ENCODE measurements around the gene PTPRT. TPM values are rescaled to one million over a fixed set of nuclear protein-coding genes. Genes with fewer than 3 reads are reported as not detected.

The PTPRT gene
- polyA plus RNA-seq, 3 donors: not detected

- H3K9me3 Mint-ChIP-seq: peaks cover 0 to 9% (median 3%) of the 10 kb centered on the region in 7 donors
- no peaks in the 10 kb centered on the region for H3K9me3 ChIP-seq (replicated peaks in 1 of 2; ENCODE audit: control insufficient read depth in 1 of 2, insufficient read depth in 1 of 2, low read length in 2 of 2)
- no peak overlapping the region for H3K27ac Mint-ChIP-seq
- no peaks in the 10 kb centered on the region for H3K36me3 ChIP-seq (replicated peaks in 1 of 2; ENCODE audit: control insufficient read depth in 1 of 2, insufficient read depth in 2 of 2, low read length in 2 of 2)
- H3K27me3 Mint-ChIP-seq (ENCODE audit: low read depth in 3 of 3): peaks cover 0 to 1% (median 0%) of the 10 kb centered on the region in 3 donors
- H3K4me3 Mint-ChIP-seq: no peak overlapping the region
- H4K20me1 ChIP-seq (ENCODE audit: insufficient read depth, low read length): no peaks in the 10 kb centered on the region
- intact Hi-C loops (cut with micrococcal nuclease): no loop called here
- H3K4me3 ChIP-seq (replicated peaks in 1 of 3; ENCODE audit: low read depth in 2 of 3, low read length in 3 of 3): no peak overlapping the region
- no peaks in the 10 kb centered on the region for H3K4me1 Mint-ChIP-seq
- H3K79me2 ChIP-seq (ENCODE audit: insufficient read depth, low read length): no peaks in the 10 kb centered on the region
- no peak for DNase-seq
- H3K27ac ChIP-seq (ENCODE audit: low read depth in 1 of 2, low read length in 2 of 2): no peak overlapping the region
- H3K36me3 Mint-ChIP-seq: no peaks in the 10 kb centered on the region
- TF ChIP-seq, protein P1, sequence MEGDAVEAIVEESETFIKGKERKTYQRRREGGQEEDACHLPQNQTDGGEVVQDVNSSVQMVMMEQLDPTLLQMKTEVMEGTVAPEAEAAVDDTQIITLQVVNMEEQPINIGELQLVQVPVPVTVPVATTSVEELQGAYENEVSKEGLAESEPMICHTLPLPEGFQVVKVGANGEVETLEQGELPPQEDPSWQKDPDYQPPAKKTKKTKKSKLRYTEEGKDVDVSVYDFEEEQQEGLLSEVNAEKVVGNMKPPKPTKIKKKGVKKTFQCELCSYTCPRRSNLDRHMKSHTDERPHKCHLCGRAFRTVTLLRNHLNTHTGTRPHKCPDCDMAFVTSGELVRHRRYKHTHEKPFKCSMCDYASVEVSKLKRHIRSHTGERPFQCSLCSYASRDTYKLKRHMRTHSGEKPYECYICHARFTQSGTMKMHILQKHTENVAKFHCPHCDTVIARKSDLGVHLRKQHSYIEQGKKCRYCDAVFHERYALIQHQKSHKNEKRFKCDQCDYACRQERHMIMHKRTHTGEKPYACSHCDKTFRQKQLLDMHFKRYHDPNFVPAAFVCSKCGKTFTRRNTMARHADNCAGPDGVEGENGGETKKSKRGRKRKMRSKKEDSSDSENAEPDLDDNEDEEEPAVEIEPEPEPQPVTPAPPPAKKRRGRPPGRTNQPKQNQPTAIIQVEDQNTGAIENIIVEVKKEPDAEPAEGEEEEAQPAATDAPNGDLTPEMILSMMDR (IDR thresholded peaks at IDR 0.05): no peak
- no peaks in the 10 kb centered on the region for H3K27me3 ChIP-seq (ENCODE audit: control insufficient read depth in 2 of 2, insufficient read depth in 2 of 2, low read length in 2 of 2)
- no peak overlapping the region for H2AFZ ChIP-seq (ENCODE audit: insufficient read depth, low read depth, low read length, poor library complexity, severe bottlenecking)
- no peak overlapping the region for H3K9ac ChIP-seq (ENCODE audit: insufficient read depth, low read length, poor library complexity, severe bottlenecking)
- H3K4me1 ChIP-seq (ENCODE audit: control insufficient read depth in 1 of 2, insufficient read depth in 2 of 2, low read length in 2 of 2): no peaks in the 10 kb centered on the region
- no peak overlapping the region for H3K4me2 ChIP-seq (replicated peaks; ENCODE audit: extremely low read depth, low read length, poor library complexity, severe bottlenecking)
- 88% methylated on average over 15 of the region's 15 CpGs for WGBS (ENCODE audit: insufficient coverage)
These were observed 1079.4 kb downstream of the PTPRT start for GRCh38 chr20:42110301-42110700.

- no peak overlapping the region for H2AFZ ChIP-seq (ENCODE audit: insufficient read depth, low read depth, low read length, poor library complexity, severe bottlenecking)
- peaks cover 0 to 2% (median 0%) of the 10 kb centered on the region in 3 donors for H3K27me3 Mint-ChIP-seq (ENCODE audit: low read depth in 3 of 3)
- no peak overlapping the region for H3K4me3 ChIP-seq (replicated peaks in 1 of 3; ENCODE audit: low read depth in 2 of 3, low read length in 3 of 3)
- H3K36me3 ChIP-seq (replicated peaks in 1 of 2; ENCODE audit: control insufficient read depth in 1 of 2, insufficient read depth in 2 of 2, low read length in 2 of 2): no peaks in the 10 kb centered on the region
- H3K9me3 ChIP-seq (replicated peaks in 1 of 2; ENCODE audit: control insufficient read depth in 1 of 2, insufficient read depth in 1 of 2, low read length in 2 of 2): peaks cover 0 to 2% of the 10 kb centered on the region in 2 donors
- H3K4me1 ChIP-seq (ENCODE audit: control insufficient read depth in 1 of 2, insufficient read depth in 2 of 2, low read length in 2 of 2): no peaks in the 10 kb centered on the region
- no peaks in the 10 kb centered on the region for H3K27me3 ChIP-seq (ENCODE audit: control insufficient read depth in 2 of 2, insufficient read depth in 2 of 2, low read length in 2 of 2)
- H4K20me1 ChIP-seq (ENCODE audit: insufficient read depth, low read length): no peaks in the 10 kb centered on the region
- 92% methylated on average over 11 of the region's 12 CpGs for WGBS (ENCODE audit: insufficient coverage)
- DNase-seq: no peak
- TF ChIP-seq, protein P1 (IDR thresholded peaks at IDR 0.05): no peak
- intact Hi-C loops (cut with micrococcal nuclease): no loop called here
- no peak overlapping the region for H3K27ac ChIP-seq (ENCODE audit: low read depth in 1 of 2, low read length in 2 of 2)
- H3K27ac Mint-ChIP-seq: no peak overlapping the region
- H3K9me3 Mint-ChIP-seq: peaks cover 0 to 14% (median 2%) of the 10 kb centered on the region in 7 donors
- no peak overlapping the region for H3K4me2 ChIP-seq (replicated peaks; ENCODE audit: extremely low read depth, low read length, poor library complexity, severe bottlenecking)
- no peaks in the 10 kb centered on the region for H3K4me1 Mint-ChIP-seq
- H3K4me3 Mint-ChIP-seq: no peak overlapping the region
- no peaks in the 10 kb centered on the region for H3K79me2 ChIP-seq (ENCODE audit: insufficient read depth, low read length)
- no peaks in the 10 kb centered on the region for H3K36me3 Mint-ChIP-seq
- no peak overlapping the region for H3K9ac ChIP-seq (ENCODE audit: insufficient read depth, low read length, poor library complexity, severe bottlenecking)
These were observed 1087.7 kb downstream of the PTPRT start for GRCh38 chr20:42102000-42102399.

Measured in CD14-positive monocyte (primary cell).